Sigmoid colon (tissue), 3 donors: ENCODE results near the gene HKDC1.

Experiments used
- CTCF ChIP-seq, 4 experiments: fragments of 450-650 bp in 3 of 4; fragments of 200-600 bp in 1 of 4; IDR thresholded peaks; one replicate each; pipeline ENCODE4 v1.5.1; 2016 to 2019; ENCODE audit warnings: antibody characterized with exemption in 4 of 4, mild to moderate bottlenecking in 3 of 4, moderate library complexity in 2 of 4
- POLR2A ChIP-seq, 2 donors: fragments of 450-650 bp; IDR thresholded peaks; one replicate each; pipeline ENCODE4 v1.6.1; 2016; ENCODE audit warnings: antibody characterized with exemption in 2 of 2, mild to moderate bottlenecking in 2 of 2, moderate library complexity in 2 of 2

GRCh38 chr10:69180525-69181204 is 39.5 kb upstream of the HKDC1 start:
- no peak for TF ChIP-seq CTCF (IDR thresholded peaks at IDR 0.05)
- TF ChIP-seq POLR2A (IDR thresholded peaks at IDR 0.05) = no peak
